NOMO-1 treated with DMSO at 0.1 percent for 48 hours (cell line): ENCODE measurements around the gene CA10.

Source experiments
- DNase-seq: peaks from one replicate; lab custom pipeline; 2025; ENCODE audit not compliant: unreplicated experiment; lab: John Stamatoyannopoulos, UW

CA10 gene

GRCh38 chr17:51699303-51699702, 459.2 kb downstream of the CA10 start:
- DNase-seq, result no peak

- DNase-seq, result no peak
Measured at GRCh38 chr17:51692917-51693316, 465.6 kb downstream of the CA10 start.

- no peak for DNase-seq
Measured at GRCh38 chr17:51687887-51688286, 470.6 kb downstream of the CA10 start.

- DNase-seq, result no peak
Measured at GRCh38 chr17:51685287-51685909, 473.1 kb downstream of the CA10 start.

GRCh38 chr17:51684214-51684613, 474.3 kb downstream of the CA10 start:
- no peak for DNase-seq

GRCh38 chr17:51683291-51683690, 475.2 kb downstream of the CA10 start:
- DNase-seq, result no peak

GRCh38 chr17:51682115-51682514, 476.4 kb downstream of the CA10 start:
- DNase-seq, result no peak

- no peak for DNase-seq
Measured at GRCh38 chr17:51677875-51678274, 480.6 kb downstream of the CA10 start.

- no peak for DNase-seq
Measured at GRCh38 chr17:51676691-51677487, 481.6 kb downstream of the CA10 start.

- DNase-seq, result no peak
Measured at GRCh38 chr17:51674579-51675255, 483.8 kb downstream of the CA10 start.

GRCh38 chr17:51673070-51673469, 485.4 kb downstream of the CA10 start:
- no peak for DNase-seq

GRCh38 chr17:51672065-51672464, 486.4 kb downstream of the CA10 start:
- DNase-seq, result no peak

- DNase-seq, result no peak
Measured at GRCh38 chr17:51670899-51671298, 487.6 kb downstream of the CA10 start.

GRCh38 chr17:51668963-51669246, 489.6 kb downstream of the CA10 start:
- no peak for DNase-seq

GRCh38 chr17:51668155-51668962, 490.2 kb downstream of the CA10 start:
- no peak for DNase-seq

- DNase-seq, result no peak
Measured at GRCh38 chr17:51667706-51668083, 490.8 kb downstream of the CA10 start.

GRCh38 chr17:51666971-51667705, 491.4 kb downstream of the CA10 start:
- no peak for DNase-seq

GRCh38 chr17:51662204-51663056, 496.1 kb downstream of the CA10 start:
- DNase-seq, result no peak

GRCh38 chr17:51661403-51661802, 497.1 kb downstream of the CA10 start:
- no peak for DNase-seq

- DNase-seq, result no peak
Measured at GRCh38 chr17:51660266-51660665, 498.2 kb downstream of the CA10 start.
